GM12891 (cell line): Measurements from ENCODE around the gene GDAP2.
A peak's percentile ranks its signal among the peaks of the same experiment; 100 is the strongest.

Source experiments
- DNase-seq: peaks from one replicate; pipeline ENCODE4 v3.0.0; 2011; ENCODE audit warnings: low spot score; ENCODE audit not compliant: insufficient read length
- FAIRE-seq: peaks from 2 replicates; lab custom pipeline; 2011; peaks lifted over from hg19 to GRCh38; lab: Jason Lieb, UNC
- PAX5 ChIP-seq: IDR thresholded peaks from 2 replicates; pipeline ENCODE4 v1.6.1; 2011; ENCODE audit warnings: low read length, moderate library complexity, mild to moderate bottlenecking; ENCODE audit not compliant: insufficient read depth, severe bottlenecking
- POLR2A ChIP-seq: IDR thresholded peaks from 2 replicates; pipeline ENCODE4 v1.6.1; 2011; ENCODE audit warnings: low read depth, low read length, control low read depth
- POLR2AphosphoS5 ChIP-seq: IDR thresholded peaks from 2 replicates; pipeline ENCODE4 v1.6.1; 2011; ENCODE audit warnings: low read depth, low read length, control low read depth
- POU2F2 ChIP-seq: IDR thresholded peaks from 2 replicates; pipeline ENCODE4 v1.6.1; 2011; ENCODE audit warnings: low read depth, mild to moderate bottlenecking, control low read depth, low read length, moderate library complexity
- SPI1 ChIP-seq: IDR thresholded peaks from 2 replicates; pipeline ENCODE4 v1.6.1; 2011; ENCODE audit warnings: low read depth, low read length, control low read depth
- TAF1 ChIP-seq: IDR thresholded peaks from 2 replicates; pipeline ENCODE4 v1.6.1; 2011; ENCODE audit warnings: low read depth, low read length, control low read depth

Gene GDAP2

GRCh38 chr1:117904485-117904884 lies 24.9 kb downstream of the GDAP2 start:
- DNase-seq, result no peak
- peak; percentile 43 for FAIRE-seq
- TF ChIP-seq POU2F2 (no peak), POLR2A (no peak), SPI1 (no peak), PAX5 (no peak), POLR2AphosphoS5 (no peak), TAF1 (no peak)

GRCh38 chr1:117902944-117903343 lies 26.5 kb downstream of the GDAP2 start:
- no peak for FAIRE-seq
- DNase-seq, result no peak
- TF ChIP-seq POU2F2, result no peak
- no peak for TF ChIP-seq TAF1
- TF ChIP-seq POLR2AphosphoS5, result no peak

GRCh38 chr1:117899801-117900200 lies 29.6 kb downstream of the GDAP2 start:
- no peak for DNase-seq
- TF ChIP-seq SPI1 (no peak), POLR2AphosphoS5 (no peak), POLR2A (no peak), PAX5 (no peak), TAF1 (no peak)
- no peak for FAIRE-seq

GRCh38 chr1:117897551-117897950 lies 31.9 kb downstream of the GDAP2 start:
- FAIRE-seq (no peak), DNase-seq (no peak)
- TF ChIP-seq POLR2AphosphoS5 (no peak), SPI1 (no peak), PAX5 (no peak), POLR2A (no peak), POU2F2 (no peak), TAF1 (no peak)

- DNase-seq (peak; percentile 17), FAIRE-seq (peak; percentile 78)
- TF ChIP-seq POLR2AphosphoS5, result no peak
- no peak for TF ChIP-seq PAX5
These were observed 33.8 kb downstream of the GDAP2 start for GRCh38 chr1:117895482-117896114.

- FAIRE-seq, result no peak
- TF ChIP-seq PAX5 (no peak), TAF1 (no peak), SPI1 (no peak), POU2F2 (no peak), POLR2AphosphoS5 (no peak), POLR2A (no peak)
- DNase-seq, result no peak
These were observed 35.3 kb downstream of the GDAP2 start for GRCh38 chr1:117894078-117894477.

GRCh38 chr1:117892512-117892911 lies 36.9 kb downstream of the GDAP2 start:
- TF ChIP-seq TAF1 (no peak), POLR2AphosphoS5 (no peak), POLR2A (no peak), POU2F2 (no peak)
- no peak for FAIRE-seq
- DNase-seq, result no peak

GRCh38 chr1:117890452-117890851 lies 39.0 kb downstream of the GDAP2 start:
- DNase-seq (no peak), FAIRE-seq (no peak)
- TF ChIP-seq PAX5 (no peak), POLR2AphosphoS5 (no peak), SPI1 (no peak), TAF1 (no peak), POLR2A (no peak), POU2F2 (no peak)

GRCh38 chr1:117886101-117886795 lies 43.2 kb downstream of the GDAP2 start:
- no peak for TF ChIP-seq PAX5
- no peak for TF ChIP-seq TAF1
- no peak for TF ChIP-seq SPI1
- no peak for TF ChIP-seq POLR2A
- TF ChIP-seq POLR2AphosphoS5, result no peak
- TF ChIP-seq POU2F2, result no peak
- no peak for DNase-seq
- FAIRE-seq, result no peak

- DNase-seq, result no peak
- TF ChIP-seq PAX5, result no peak
- no peak for TF ChIP-seq TAF1
- TF ChIP-seq SPI1, result no peak
- no peak for TF ChIP-seq POLR2AphosphoS5
- TF ChIP-seq POLR2A, result no peak
- no peak for TF ChIP-seq POU2F2
- FAIRE-seq, result no peak
These were observed 45.8 kb downstream of the GDAP2 start for GRCh38 chr1:117883616-117884015.
